ENCODE data around the gene MRPL55. TPM values are rescaled to one million over a fixed set of nuclear protein-coding genes. Genes with fewer than 3 reads are reported as not detected.

Gene MRPL55
- total RNA-seq, 1 donor from 2014 or later: 38.1 TPM

DNA sequence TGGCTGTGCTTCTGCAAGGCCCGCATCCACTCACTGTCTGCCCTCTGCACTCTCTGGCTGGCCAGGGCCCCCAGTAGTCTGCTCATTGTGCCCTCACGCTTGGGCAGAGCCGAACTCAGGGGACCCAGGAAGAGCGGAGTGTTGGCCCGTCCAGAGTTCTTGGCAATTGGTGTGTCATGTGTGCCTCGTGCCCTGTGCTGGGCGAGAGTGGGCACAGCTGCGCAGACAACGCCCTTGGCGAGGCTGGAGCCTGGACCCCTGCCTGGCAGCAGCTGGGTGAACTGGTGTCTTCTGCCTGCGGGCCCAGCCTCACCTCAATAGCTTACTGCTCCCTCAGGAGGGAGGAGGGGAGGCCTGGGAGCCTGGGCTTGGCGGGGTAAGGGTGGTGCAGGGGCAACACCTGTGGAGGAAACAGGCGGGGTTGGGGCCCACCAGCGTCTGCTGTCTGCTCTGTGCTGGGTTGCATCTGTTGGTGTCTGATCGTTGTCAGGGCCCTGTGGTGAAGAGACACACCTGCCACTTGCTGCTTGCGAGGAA lies 33.1 kb upstream of the MRPL55 start:
- peak overlapping the region; percentile 88 to 94 (median 94) for H3K4me3 ChIP-seq (ENCODE audit: low read length in 3 of 3)
- peaks cover 38 to 54% (median 42%) of the 10 kb centered on the region in 3 donors for H3K4me1 ChIP-seq (ENCODE audit: control insufficient read depth in 3 of 3, insufficient read depth in 3 of 3, low read length in 3 of 3)

DNA sequence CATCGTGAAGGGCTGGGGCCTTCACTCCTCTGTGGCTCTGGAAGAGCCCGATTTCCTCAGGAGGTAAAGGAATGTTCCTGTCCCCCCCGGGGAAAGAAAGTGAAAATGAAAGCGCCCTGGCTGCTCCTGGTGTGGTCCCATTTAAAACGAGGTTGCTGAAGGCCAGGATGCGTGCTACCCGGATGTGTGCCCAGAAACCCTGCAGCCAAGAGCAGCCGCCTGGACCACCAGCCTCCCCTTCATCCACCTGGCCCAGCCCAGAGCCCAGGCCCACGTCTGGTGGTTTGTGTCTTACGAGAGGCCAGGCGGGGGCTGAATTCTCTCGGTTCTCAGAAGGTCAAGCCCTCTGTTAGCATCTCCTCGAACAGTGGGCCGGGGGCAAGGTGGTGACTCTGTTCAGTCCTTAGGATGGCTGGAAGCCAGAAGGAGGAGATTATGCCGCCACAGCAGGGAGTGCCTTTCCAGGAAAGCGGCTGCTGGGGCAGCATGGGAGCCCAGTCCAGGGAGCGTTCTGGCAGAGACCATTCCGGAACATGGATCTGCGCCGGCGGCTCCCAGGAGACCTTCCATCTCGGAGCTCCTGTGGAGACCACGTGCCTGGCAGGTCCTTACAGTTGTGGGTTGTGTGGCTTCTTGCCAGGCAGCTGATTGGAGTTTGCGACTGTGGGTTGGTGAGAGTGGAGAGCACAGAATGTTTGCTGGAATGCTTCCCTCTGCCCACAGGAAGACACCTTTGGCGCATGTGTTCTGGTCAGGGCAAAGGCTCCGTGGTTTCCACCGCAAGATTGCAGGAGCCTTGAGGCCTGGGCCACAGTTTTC lies 32.3 kb upstream of the MRPL55 start:
- Histone ChIP-seq H3K4me3 (ENCODE audit: low read length in 3 of 3) (peak overlapping the region; percentile 88 to 94 (median 94)), H3K4me1 (ENCODE audit: control insufficient read depth in 3 of 3, insufficient read depth in 3 of 3, low read length in 3 of 3) (peaks cover 38 to 54% (median 42%) of the 10 kb centered on the region in 3 donors), H3K27me3 (ENCODE audit: control insufficient read depth in 3 of 3, insufficient read depth in 3 of 3, low read length in 3 of 3) (no peaks in the 10 kb centered on the region), H3K9ac (ENCODE audit: low read depth in 1 of 3, low read length in 3 of 3) (peak overlapping the region; percentile 92 to 99 (median 95)), H3K27ac (ENCODE audit: low read depth, low read length) (peak overlapping the region; percentile 96), H3K9me3 (ENCODE audit: control insufficient read depth in 3 of 3, low read length in 3 of 3) (no peaks in the 10 kb centered on the region), H3K36me3 (ENCODE audit: control insufficient read depth in 3 of 3, insufficient read depth in 3 of 3, low read length in 3 of 3) (peaks cover 8 to 9% (median 9%) of the 10 kb centered on the region in 3 donors)

More for the DNA sequence above, 33.1 kb upstream of the MRPL55 start:
- H3K9me3 ChIP-seq (ENCODE audit: control insufficient read depth in 3 of 3, low read length in 3 of 3): no peaks in the 10 kb centered on the region
- H3K36me3 ChIP-seq (ENCODE audit: control insufficient read depth in 3 of 3, insufficient read depth in 3 of 3, low read length in 3 of 3): peaks cover 16% of the 10 kb centered on the region in 3 donors
- H3K27ac ChIP-seq (ENCODE audit: low read depth, low read length): peak overlapping the region; percentile 96
- H3K9ac ChIP-seq (ENCODE audit: low read depth in 1 of 3, low read length in 3 of 3): peak overlapping the region; percentile 92 to 99 (median 95)
- no peaks in the 10 kb centered on the region for H3K27me3 ChIP-seq (ENCODE audit: control insufficient read depth in 3 of 3, insufficient read depth in 3 of 3, low read length in 3 of 3)

DNA sequence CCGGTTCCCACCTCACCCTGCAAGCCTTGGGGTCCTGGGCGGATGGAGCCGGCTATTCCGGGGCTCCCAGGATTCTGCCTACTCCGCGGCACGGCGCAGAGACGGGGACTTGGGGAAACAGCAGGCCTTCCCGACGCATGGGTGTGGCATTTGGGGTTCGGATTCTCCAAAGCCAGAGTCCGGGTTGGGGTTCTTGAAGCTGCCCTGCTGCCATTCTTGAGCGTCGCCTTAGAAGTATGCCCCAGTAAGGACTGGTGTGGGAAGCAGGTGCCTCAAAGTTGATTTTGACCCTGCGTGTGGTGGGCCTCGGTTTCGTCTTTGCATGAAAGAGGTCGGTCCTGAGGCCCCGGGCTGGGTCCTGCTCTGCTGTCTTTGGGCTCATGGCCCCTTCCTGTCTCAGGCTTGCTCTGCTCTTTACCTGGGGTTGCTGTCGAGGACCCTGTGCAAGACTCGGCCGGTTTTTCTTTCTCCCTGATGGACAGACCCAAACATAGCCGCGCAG lies 31.7 kb upstream of the MRPL55 start:
- peaks cover 4 to 5% (median 5%) of the 10 kb centered on the region in 3 donors for H3K36me3 ChIP-seq (ENCODE audit: control insufficient read depth in 3 of 3, insufficient read depth in 3 of 3, low read length in 3 of 3)
- H3K9ac ChIP-seq (ENCODE audit: low read depth in 1 of 3, low read length in 3 of 3): peak overlapping the region; percentile 92 to 99 (median 95)
- H3K27ac ChIP-seq (ENCODE audit: low read depth, low read length): peak overlapping the region; percentile 96
- no peaks in the 10 kb centered on the region for H3K27me3 ChIP-seq (ENCODE audit: control insufficient read depth in 3 of 3, insufficient read depth in 3 of 3, low read length in 3 of 3)
- H3K4me3 ChIP-seq (ENCODE audit: low read length in 3 of 3): peak overlapping the region; percentile 88 to 94 (median 94)
- H3K9me3 ChIP-seq (ENCODE audit: control insufficient read depth in 3 of 3, low read length in 3 of 3): no peaks in the 10 kb centered on the region
- H3K4me1 ChIP-seq (ENCODE audit: control insufficient read depth in 3 of 3, insufficient read depth in 3 of 3, low read length in 3 of 3): peaks cover 38 to 54% (median 42%) of the 10 kb centered on the region in 3 donors

DNA sequence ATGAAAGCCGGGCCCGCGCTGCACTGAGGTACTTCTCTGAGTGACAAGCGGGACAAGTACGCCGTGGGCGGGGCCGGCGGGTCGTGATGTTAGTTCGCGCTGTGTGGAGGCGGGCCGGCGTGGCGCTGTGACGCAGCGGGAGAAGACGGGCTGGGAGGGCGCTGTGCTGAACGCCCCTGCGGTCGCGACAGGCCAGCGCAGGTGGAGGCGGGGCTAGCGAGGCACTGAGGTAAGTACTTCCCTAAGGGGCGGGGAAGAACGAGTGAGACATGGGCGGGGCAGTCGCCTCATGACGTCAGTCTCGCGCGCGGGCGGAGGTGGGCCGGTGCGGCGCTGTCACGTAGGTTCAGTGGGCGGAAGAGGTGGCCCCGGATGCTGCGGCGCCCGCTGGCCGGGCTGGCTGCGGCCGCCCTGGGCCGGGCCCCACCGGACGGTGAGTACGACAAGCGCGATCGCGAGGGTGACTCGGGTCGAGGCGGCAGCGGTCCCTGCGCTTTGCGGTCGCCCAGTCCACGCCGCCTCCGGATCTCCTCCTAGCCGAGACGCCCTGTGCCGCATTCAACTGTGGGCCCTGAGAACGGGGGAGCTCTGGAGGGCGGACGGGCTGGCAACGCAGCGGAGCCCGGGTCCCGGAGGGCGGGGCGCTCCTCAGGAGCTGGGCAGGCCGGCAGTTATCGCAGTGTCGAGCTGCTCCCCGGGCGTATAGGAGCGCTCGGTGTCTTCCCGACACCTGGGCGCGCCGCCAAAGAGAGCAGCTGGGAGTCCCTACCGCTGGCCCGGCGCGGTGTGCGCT lies 31.0 kb upstream of the MRPL55 start, which contains the start of gene GUK1:
Gene GUK1 (plus strand): TSS at position 349 of the 793 bp plus-strand sequence. CDS start 24 bp downstream, at position 373.
- H3K9ac ChIP-seq (ENCODE audit: low read depth in 1 of 3, low read length in 3 of 3): peak within 1 kb of the TSS; percentile 92 to 99 (median 95)
- no peaks in the 10 kb centered on the region for H3K36me3 ChIP-seq (ENCODE audit: control insufficient read depth in 3 of 3, insufficient read depth in 3 of 3, low read length in 3 of 3)
- peak within 1 kb of the TSS; percentile 96 for H3K27ac ChIP-seq (ENCODE audit: low read depth, low read length)
- no peaks in the 10 kb centered on the region for H3K9me3 ChIP-seq (ENCODE audit: control insufficient read depth in 3 of 3, low read length in 3 of 3)
- H3K4me3 ChIP-seq (ENCODE audit: low read length in 3 of 3): peak within 1 kb of the TSS; percentile 88 to 94 (median 94)
- H3K27me3 ChIP-seq (ENCODE audit: control insufficient read depth in 3 of 3, insufficient read depth in 3 of 3, low read length in 3 of 3): no peaks in the 10 kb centered on the region
- peaks cover 38 to 51% (median 42%) of the 10 kb centered on the region in 3 donors for H3K4me1 ChIP-seq (ENCODE audit: control insufficient read depth in 3 of 3, insufficient read depth in 3 of 3, low read length in 3 of 3)

DNA sequence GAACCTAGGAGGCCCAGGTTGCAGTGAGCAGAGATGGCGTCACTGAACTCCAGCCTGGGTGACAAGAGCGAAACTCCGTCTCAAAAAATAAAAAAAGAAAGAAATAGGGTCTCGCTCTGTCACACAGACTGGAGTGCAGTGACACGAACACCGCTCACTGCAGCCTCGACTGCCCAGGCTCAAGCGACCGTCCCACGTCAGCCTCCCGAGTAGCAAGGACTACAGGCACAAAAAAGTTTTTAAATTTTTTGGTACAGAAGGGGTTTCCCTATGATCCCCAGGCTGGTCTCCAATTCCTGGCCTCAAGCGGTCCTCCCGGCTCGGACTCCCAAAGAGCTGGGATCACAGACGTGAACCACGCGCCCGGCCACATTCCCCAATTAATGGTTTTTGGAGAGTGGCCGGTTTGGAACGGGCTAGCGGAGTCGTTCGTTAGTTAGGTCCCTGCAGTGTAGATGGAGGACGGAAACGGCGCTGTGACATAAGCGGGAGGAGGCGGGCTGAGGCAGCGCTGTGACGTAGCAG lies 30.4 kb upstream of the MRPL55 start:
- Histone ChIP-seq H3K27ac (ENCODE audit: low read depth, low read length) (peak overlapping the region; percentile 96), H3K36me3 (ENCODE audit: control insufficient read depth in 3 of 3, insufficient read depth in 3 of 3, low read length in 3 of 3) (no peaks in the 10 kb centered on the region), H3K9me3 (ENCODE audit: control insufficient read depth in 3 of 3, low read length in 3 of 3) (no peaks in the 10 kb centered on the region), H3K4me1 (ENCODE audit: control insufficient read depth in 3 of 3, insufficient read depth in 3 of 3, low read length in 3 of 3) (peaks cover 38 to 48% (median 40%) of the 10 kb centered on the region in 3 donors), H3K4me3 (ENCODE audit: low read length in 3 of 3) (peak overlapping the region; percentile 88 to 94 (median 94)), H3K9ac (ENCODE audit: low read depth in 1 of 3, low read length in 3 of 3) (peak overlapping the region; percentile 65 to 99 (median 95)), H3K27me3 (ENCODE audit: control insufficient read depth in 3 of 3, insufficient read depth in 3 of 3, low read length in 3 of 3) (peaks cover 0 to 4% (median 0%) of the 10 kb centered on the region in 3 donors)

DNA sequence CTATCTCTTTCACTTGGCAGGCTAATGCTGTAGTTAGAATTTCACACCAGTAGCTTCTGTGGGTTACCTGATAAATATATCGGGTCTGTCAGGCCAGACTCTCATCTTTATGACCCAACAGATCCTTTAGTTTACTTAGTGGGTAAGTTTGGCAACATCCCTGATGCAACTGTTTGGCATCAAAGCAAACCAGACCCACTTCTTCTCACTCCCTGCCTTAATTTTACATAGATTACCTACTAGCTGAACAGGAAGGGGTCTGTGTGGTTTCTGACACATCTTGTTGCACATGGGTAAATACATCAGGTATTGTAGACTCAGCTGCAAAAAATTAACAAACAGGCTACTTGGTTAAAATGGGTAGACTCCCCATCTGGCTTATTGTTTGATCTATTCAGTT lies 27.8 kb upstream of the MRPL55 start:
- Histone ChIP-seq H3K4me1 (ENCODE audit: control insufficient read depth in 3 of 3, insufficient read depth in 3 of 3, low read length in 3 of 3) (peaks cover 14 to 22% (median 15%) of the 10 kb centered on the region in 3 donors), H3K4me3 (ENCODE audit: low read length in 3 of 3) (no peak overlapping the region), H3K9me3 (ENCODE audit: control insufficient read depth in 3 of 3, low read length in 3 of 3) (no peaks in the 10 kb centered on the region), H3K36me3 (ENCODE audit: control insufficient read depth in 3 of 3, insufficient read depth in 3 of 3, low read length in 3 of 3) (no peaks in the 10 kb centered on the region), H3K9ac (ENCODE audit: low read depth in 1 of 3, low read length in 3 of 3) (no peak overlapping the region), H3K27me3 (ENCODE audit: control insufficient read depth in 3 of 3, insufficient read depth in 3 of 3, low read length in 3 of 3) (peaks cover 0 to 4% (median 0%) of the 10 kb centered on the region in 3 donors), H3K27ac (ENCODE audit: low read depth, low read length) (no peak overlapping the region)

DNA sequence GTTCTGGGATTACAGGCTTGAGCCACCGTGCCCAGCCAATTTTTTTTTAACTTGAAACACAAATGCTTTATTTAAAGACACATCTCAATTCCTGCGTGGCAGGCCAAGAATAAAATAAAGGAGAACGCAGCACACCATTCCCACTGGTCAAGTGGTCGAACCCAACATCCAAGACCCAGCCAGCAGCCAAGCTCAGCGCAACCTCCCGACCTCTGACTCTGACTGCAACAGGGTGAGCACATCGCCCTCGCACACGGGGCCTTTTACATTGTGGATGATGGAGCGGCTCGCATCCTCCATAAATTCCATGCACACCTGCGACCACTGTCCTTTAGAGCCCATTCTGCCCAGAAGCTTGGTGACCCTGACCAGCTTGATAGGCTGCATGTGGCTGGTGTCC lies 25.5 kb upstream of the MRPL55 start:
- Histone ChIP-seq H3K9ac (ENCODE audit: low read depth in 1 of 3, low read length in 3 of 3) (no peak overlapping the region), H3K36me3 (ENCODE audit: control insufficient read depth in 3 of 3, insufficient read depth in 3 of 3, low read length in 3 of 3) (no peaks in the 10 kb centered on the region), H3K27ac (ENCODE audit: low read depth, low read length) (no peak overlapping the region), H3K4me1 (ENCODE audit: control insufficient read depth in 3 of 3, insufficient read depth in 3 of 3, low read length in 3 of 3) (peaks cover 5 to 6% (median 6%) of the 10 kb centered on the region in 3 donors), H3K4me3 (ENCODE audit: low read length in 3 of 3) (no peak overlapping the region), H3K9me3 (ENCODE audit: control insufficient read depth in 3 of 3, low read length in 3 of 3) (no peaks in the 10 kb centered on the region), H3K27me3 (ENCODE audit: control insufficient read depth in 3 of 3, insufficient read depth in 3 of 3, low read length in 3 of 3) (peaks cover 0 to 4% (median 0%) of the 10 kb centered on the region in 3 donors)

DNA sequence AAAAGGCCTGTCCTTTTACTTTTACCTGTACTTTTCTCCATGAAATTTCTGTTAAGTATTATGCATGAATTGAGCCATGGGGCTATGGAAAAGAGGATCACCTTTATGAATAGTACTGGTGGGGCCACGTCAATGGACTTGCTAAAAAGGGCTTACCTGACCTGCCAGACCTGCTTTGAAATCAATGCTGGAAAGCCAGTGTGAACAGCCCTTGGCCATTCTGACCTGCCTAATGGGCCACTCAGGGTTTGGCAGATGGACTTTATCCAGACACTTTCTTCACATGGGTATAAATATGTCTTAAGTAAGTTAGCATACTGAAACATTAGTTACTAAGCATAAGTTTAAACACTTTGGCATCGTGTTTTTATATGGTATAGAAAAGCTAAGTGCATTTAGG lies 22.7 kb upstream of the MRPL55 start:
- H3K9me3 ChIP-seq (ENCODE audit: control insufficient read depth in 3 of 3, low read length in 3 of 3): no peaks in the 10 kb centered on the region
- H3K36me3 ChIP-seq (ENCODE audit: control insufficient read depth in 3 of 3, insufficient read depth in 3 of 3, low read length in 3 of 3): no peaks in the 10 kb centered on the region
- peaks cover 0 to 4% (median 0%) of the 10 kb centered on the region in 3 donors for H3K27me3 ChIP-seq (ENCODE audit: control insufficient read depth in 3 of 3, insufficient read depth in 3 of 3, low read length in 3 of 3)
- no peak overlapping the region for H3K4me3 ChIP-seq (ENCODE audit: low read length in 3 of 3)
- H3K27ac ChIP-seq (ENCODE audit: low read depth, low read length): no peak overlapping the region
- no peak overlapping the region for H3K9ac ChIP-seq (ENCODE audit: low read depth in 1 of 3, low read length in 3 of 3)
- peaks cover 4 to 5% (median 4%) of the 10 kb centered on the region in 3 donors for H3K4me1 ChIP-seq (ENCODE audit: control insufficient read depth in 3 of 3, insufficient read depth in 3 of 3, low read length in 3 of 3)

DNA sequence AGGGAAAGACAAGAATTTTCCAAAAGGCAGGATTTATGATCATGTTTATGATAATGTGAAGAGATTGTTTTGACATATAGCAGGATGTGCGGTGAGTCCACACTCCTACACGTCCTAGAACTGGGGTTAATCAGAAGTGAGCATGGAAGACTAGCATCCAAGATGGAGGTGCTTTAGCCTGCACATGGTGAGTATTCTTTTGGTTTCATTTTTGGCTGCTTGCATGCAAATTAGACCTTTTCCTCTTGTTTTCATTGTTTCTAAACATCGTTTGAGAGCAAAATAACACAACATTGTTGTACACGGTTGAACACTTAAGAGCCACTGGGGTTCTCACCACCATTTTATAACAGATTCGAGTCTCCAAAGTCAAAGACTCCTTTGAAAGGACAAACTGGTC lies 16.1 kb upstream of the MRPL55 start:
- H3K4me3 ChIP-seq (ENCODE audit: low read length in 3 of 3): no peak overlapping the region
- H3K27ac ChIP-seq (ENCODE audit: low read depth, low read length): no peak overlapping the region
- no peaks in the 10 kb centered on the region for H3K9me3 ChIP-seq (ENCODE audit: control insufficient read depth in 3 of 3, low read length in 3 of 3)
- H3K4me1 ChIP-seq (ENCODE audit: control insufficient read depth in 3 of 3, insufficient read depth in 3 of 3, low read length in 3 of 3): no peaks in the 10 kb centered on the region
- no peaks in the 10 kb centered on the region for H3K36me3 ChIP-seq (ENCODE audit: control insufficient read depth in 3 of 3, insufficient read depth in 3 of 3, low read length in 3 of 3)
- H3K27me3 ChIP-seq (ENCODE audit: control insufficient read depth in 3 of 3, insufficient read depth in 3 of 3, low read length in 3 of 3): no peaks in the 10 kb centered on the region
- no peak overlapping the region for H3K9ac ChIP-seq (ENCODE audit: low read depth in 1 of 3, low read length in 3 of 3)

Measured in skeletal muscle tissue (tissue), 4 donors.